A549 treated with Mapracorat at 1 μM for 4 hours (cell line): ENCODE measurements around the gene SRL. TPM values are rescaled to one million over a fixed set of nuclear protein-coding genes. Genes with fewer than 3 reads are reported as not detected.

Experiments used
- total RNA-seq: library from RNA; stranded (reverse); fragments of 200-300 nt; extraction: Qiagen RNA extraction; gene quantifications from 5 replicates; pipeline ENCODE4 v1.2.3, GENCODE V29; 2022

Gene SRL
- total RNA-seq = 0.03 to 0.06 TPM (median 0.03 TPM) in 3 of 5 replicates, not detected in the others

GRCh38 chr16:4241928-4242283 lies at the start of gene SRL:
SRL (minus strand) TSS chr16:4242080; CDS start chr16:4242067, 13 bp downstream.

Other genes starting within 250 kb of the SRL start
- 5.9 to 8.7 TPM (median 7.3 TPM) in 5 replicates for gene ADCY9, start 125.6 kb downstream of the SRL start, total RNA-seq
- 12.3 to 19.9 TPM (median 16.7 TPM) in 5 replicates for gene TFAP4, start 30.9 kb upstream of the SRL start, total RNA-seq
- gene GLIS2, start 74.0 kb upstream of the SRL start, total RNA-seq = 21.3 to 28.3 TPM (median 25.8 TPM) in 5 replicates
- gene PAM16, start 109.2 kb upstream of the SRL start, total RNA-seq = 63.5 to 78.0 TPM (median 70.8 TPM) in 5 replicates
- gene VASN, start 129.8 kb upstream of the SRL start, total RNA-seq = 3.3 to 6.1 TPM (median 5.8 TPM) in 5 replicates
- 15.7 to 20.1 TPM (median 19.3 TPM) in 5 replicates for gene CORO7, start 174.5 kb upstream of the SRL start, total RNA-seq
- 52.8 to 69.1 TPM (median 67.9 TPM) in 5 replicates for gene DNAJA3, start 183.8 kb upstream of the SRL start, total RNA-seq
- gene NMRAL1, start 232.5 kb upstream of the SRL start, total RNA-seq = 42.9 to 48.2 TPM (median 47.4 TPM) in 5 replicates
- 59.8 to 67.5 TPM (median 63.6 TPM) in 5 replicates for gene HMOX2, start 234.3 kb upstream of the SRL start, total RNA-seq